BJ (cell line): ENCODE data around the gene FTO. TPM values are rescaled to one million over a fixed set of nuclear protein-coding genes. Genes with fewer than 3 reads are reported as not detected.

ENCODE experiments used
- CTCF ChIA-PET: fragments of 350-600 bp; formaldehyde crosslinking; extraction: SDS; loops from one replicate; lab custom pipeline; 2021; ENCODE audit warnings: antibody characterized with exemption, inconsistent platforms; lab: Yijun Ruan, JAX
- POLR2A ChIA-PET: fragments of 300-600 bp; sonication (Branson Sonifier 250); formaldehyde crosslinking; extraction: SDS; loops from one replicate; lab custom pipeline; 2021; ENCODE audit warnings: antibody characterized with exemption; lab: Charles Lee
- DNase-seq: peaks from one replicate; pipeline ENCODE4 v3.0.0-alpha.2; 2011; ENCODE audit warnings: low read depth
- H3K27me3 ChIP-seq: 2 replicates; pipeline ENCODE4 v1.6.0; 2011; ENCODE audit warnings: low read length; ENCODE audit not compliant: control insufficient read depth, insufficient read depth
- H3K36me3 ChIP-seq: 2 replicates; pipeline ENCODE4 v1.5.1; 2011; ENCODE audit warnings: low read length; ENCODE audit not compliant: control insufficient read depth, insufficient read depth
- H3K4me3 ChIP-seq: 2 replicates; pipeline ENCODE4 v1.5.1; 2011; ENCODE audit warnings: low read depth, mild to moderate bottlenecking, control low read depth, low read length
- polyA plus RNA-seq: library from polyadenylated mRNA; depleted of rRNA; stranded (reverse); fragments of >200 nt; gene quantifications from 2 replicates; pipeline ENCODE4 v1.2.3, GENCODE V29; 2011
- TF ChIP-seq, protein P1 (sequence below): IDR thresholded peaks from 2 replicates; pipeline ENCODE4 v1.5.1; 2011; ENCODE audit warnings: low read depth, mild to moderate bottlenecking, control low read depth, inconsistent platforms, low read length, moderate library complexity; ENCODE audit not compliant: insufficient read depth

The FTO gene
- polyA plus RNA-seq, 1 experiment = 86.3 TPM

DNA sequence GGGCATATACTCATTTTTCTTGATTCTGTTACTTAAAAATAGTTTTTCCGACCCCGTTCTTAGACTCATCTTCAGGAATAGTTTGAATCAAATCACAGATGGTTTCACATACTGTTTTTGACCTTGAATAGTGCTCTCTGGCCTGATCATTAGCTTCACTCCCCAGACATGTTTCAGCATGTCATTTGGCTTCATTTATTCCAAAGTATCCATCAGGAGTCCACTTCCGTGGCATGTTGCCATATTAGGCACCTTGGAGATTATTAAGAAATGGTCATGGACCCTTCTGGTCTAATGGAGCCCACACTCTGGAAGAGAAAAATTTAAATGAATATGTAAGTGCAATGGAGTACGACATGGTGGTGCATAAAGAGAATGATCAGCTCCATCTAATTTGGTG is 222.3 kb downstream of the FTO start:
- TF ChIP-seq, protein P1, sequence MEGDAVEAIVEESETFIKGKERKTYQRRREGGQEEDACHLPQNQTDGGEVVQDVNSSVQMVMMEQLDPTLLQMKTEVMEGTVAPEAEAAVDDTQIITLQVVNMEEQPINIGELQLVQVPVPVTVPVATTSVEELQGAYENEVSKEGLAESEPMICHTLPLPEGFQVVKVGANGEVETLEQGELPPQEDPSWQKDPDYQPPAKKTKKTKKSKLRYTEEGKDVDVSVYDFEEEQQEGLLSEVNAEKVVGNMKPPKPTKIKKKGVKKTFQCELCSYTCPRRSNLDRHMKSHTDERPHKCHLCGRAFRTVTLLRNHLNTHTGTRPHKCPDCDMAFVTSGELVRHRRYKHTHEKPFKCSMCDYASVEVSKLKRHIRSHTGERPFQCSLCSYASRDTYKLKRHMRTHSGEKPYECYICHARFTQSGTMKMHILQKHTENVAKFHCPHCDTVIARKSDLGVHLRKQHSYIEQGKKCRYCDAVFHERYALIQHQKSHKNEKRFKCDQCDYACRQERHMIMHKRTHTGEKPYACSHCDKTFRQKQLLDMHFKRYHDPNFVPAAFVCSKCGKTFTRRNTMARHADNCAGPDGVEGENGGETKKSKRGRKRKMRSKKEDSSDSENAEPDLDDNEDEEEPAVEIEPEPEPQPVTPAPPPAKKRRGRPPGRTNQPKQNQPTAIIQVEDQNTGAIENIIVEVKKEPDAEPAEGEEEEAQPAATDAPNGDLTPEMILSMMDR = no peak
- Histone ChIP-seq H3K27me3 (no peaks in the 10 kb centered on the region), H3K4me3 (no peak overlapping the region), H3K36me3 (no peaks in the 10 kb centered on the region)
- POLR2A ChIA-PET = no interaction called here
- CTCF ChIA-PET = no interaction called here
- DNase-seq = no peak

DNA sequence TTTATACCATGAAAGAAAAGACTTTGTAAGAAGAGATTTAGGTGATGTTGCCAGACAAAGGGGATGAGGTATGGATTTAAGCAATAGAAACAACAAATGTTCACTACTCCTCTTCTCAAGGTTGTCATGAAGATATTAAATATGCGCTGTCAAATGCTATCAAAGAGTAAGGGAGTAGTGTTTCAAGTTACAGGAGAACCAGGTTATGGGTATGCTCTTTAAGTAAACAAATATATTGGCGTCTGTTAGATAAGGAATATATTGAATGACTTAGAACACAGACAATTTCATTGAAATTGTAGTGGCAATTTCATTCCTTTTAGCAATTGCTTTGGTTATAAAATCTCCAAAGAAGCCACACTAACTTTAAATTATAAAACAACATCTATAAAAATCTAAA is 229.0 kb downstream of the FTO start:
- 0 out of 2 replicates have a peak, but pooled peaks cover 4% of the 10 kb centered on the region for H3K36me3 ChIP-seq
- POLR2A ChIA-PET = no interaction called here

DNA sequence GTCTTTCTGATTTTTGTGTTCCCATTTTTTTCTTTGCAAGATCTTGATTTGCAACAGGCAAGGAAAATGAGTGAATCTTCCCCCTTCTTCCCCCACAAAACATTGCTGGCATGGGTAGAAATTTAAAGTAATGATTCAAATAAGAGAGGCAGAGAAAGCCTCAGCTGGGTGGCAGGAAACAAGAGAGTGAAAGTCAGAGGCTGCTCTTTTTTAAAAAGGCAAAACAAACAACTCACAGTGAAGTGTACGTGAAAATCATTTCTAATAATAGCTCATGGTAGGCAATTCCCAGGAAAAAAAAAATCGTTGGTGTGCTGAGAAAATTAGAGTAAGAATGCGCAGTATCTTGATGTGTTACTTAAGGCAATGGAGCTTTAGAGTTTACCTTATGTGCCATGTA is 229.5 kb downstream of the FTO start:
- TF ChIP-seq, protein P1 = no peak
- Histone ChIP-seq H3K27me3 (no peaks in the 10 kb centered on the region), H3K36me3 (0 out of 2 replicates have a peak, but pooled peaks cover 4% of the 10 kb centered on the region), H3K4me3 (no peak overlapping the region)
- no peak for DNase-seq
- ChIA-PET POLR2A (no interaction called here), CTCF (no interaction called here)

More for the DNA sequence above, 229.0 kb downstream of the FTO start:
- no peak for DNase-seq
- CTCF ChIA-PET = no interaction called here
- Histone ChIP-seq H3K4me3 (no peak overlapping the region), H3K27me3 (no peaks in the 10 kb centered on the region)
- TF ChIP-seq, protein P1 = no peak

DNA sequence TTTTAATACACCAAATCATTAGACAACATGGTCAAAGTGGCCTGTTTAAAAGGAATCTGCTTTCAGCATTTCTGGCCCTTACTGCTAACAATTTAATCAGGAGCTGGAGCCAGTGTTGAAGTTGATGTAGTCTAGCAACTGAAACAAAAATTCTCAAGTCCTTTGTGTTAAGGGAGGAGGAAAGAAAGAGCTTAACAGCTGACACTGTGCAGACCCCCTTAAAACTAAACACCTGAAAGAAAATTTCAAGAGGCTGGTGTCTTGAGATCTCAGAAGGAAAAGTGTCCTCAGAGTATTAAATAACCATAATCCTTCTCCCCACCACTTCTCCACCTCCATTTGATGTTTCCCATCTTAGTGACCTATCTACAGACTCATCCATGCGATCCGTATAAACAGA is 232.1 kb downstream of the FTO start:
- CTCF ChIA-PET = interaction anchor here (0.8 to 2.6 kb wide), 3 partner anchors 9 to 1416 kb away, joined by 3 to 7 read pairs (median 4); no protein-coding TSS in a partner anchor

DNA sequence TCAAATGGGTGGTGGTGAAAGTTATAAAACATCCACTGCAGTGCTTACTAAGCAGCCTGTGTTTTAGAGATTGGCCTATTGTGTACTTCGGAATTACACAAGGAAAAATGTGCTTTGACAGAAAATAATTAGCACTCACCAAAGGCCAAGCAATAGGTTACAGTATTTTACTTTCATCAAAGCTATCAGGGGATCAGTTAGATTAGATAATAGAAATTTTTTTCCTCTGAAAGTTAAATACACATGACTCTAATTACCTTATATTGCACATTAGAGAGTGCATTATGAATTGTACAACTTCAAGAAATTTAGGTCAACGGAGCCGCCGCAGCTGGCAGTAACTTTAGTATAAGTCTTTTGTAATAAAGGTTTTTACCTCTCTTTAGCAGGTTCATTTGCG is 232.6 kb downstream of the FTO start:
- POLR2A ChIA-PET = interaction anchor here (0.6 kb wide), 1 partner anchor 18 kb away, joined by 4 read pairs; no protein-coding TSS in a partner anchor
- DNase-seq = no peak
- no peak overlapping the region for H3K4me3 ChIP-seq
- no peaks in the 10 kb centered on the region for H3K27me3 ChIP-seq
- CTCF ChIA-PET = interaction anchor here (0.8 to 2.6 kb wide), 3 partner anchors 8 to 1415 kb away, joined by 3 to 7 read pairs (median 4); no protein-coding TSS in a partner anchor
- H3K36me3 ChIP-seq = 0 out of 2 replicates have a peak, but pooled peaks cover 4% of the 10 kb centered on the region
- TF ChIP-seq, protein P1 = no peak

More for the DNA sequence above, 232.1 kb downstream of the FTO start:
- H3K4me3 ChIP-seq = no peak overlapping the region
- TF ChIP-seq, protein P1 = no peak
- no peak for DNase-seq
- H3K27me3 ChIP-seq = no peaks in the 10 kb centered on the region
- POLR2A ChIA-PET = no interaction called here
- H3K36me3 ChIP-seq = 0 out of 2 replicates have a peak, but pooled peaks cover 4% of the 10 kb centered on the region
